Left kidney (tissue), 2 donors: ENCODE results near the gene PLXDC1. TPM values are rescaled to one million over a fixed set of nuclear protein-coding genes. Genes with fewer than 3 reads are reported as not detected.

Experiments used
- DNase-seq: peaks from one replicate; pipeline ENCODE4 v3.0.0-alpha.2; 2013
- polyA plus RNA-seq: library from polyadenylated mRNA; unstranded; fragments of 120-200 nt; gene quantifications from one replicate; pipeline ENCODE4 v1.2.1, GENCODE V29; 2013; ENCODE audit not compliant: insufficient read length

PLXDC1 gene
- polyA plus RNA-seq, 1 donor, result 5.9 TPM

- no peak for DNase-seq
Observed at GRCh38 chr17:39096508-39097149, 54.8 kb downstream of the PLXDC1 start.

- DNase-seq, result no peak
Observed at GRCh38 chr17:39095309-39095686, 56.1 kb downstream of the PLXDC1 start.

- DNase-seq, result no peak
Observed at GRCh38 chr17:39094607-39095308, 56.7 kb downstream of the PLXDC1 start.

GRCh38 chr17:39092692-39093230 is 58.7 kb downstream of the PLXDC1 start:
- no peak for DNase-seq

- no peak for DNase-seq
Observed at GRCh38 chr17:39090908-39091665, 60.4 kb downstream of the PLXDC1 start.

- no peak for DNase-seq
Observed at GRCh38 chr17:39090400-39090799, 61.0 kb downstream of the PLXDC1 start.

- no peak for DNase-seq
Observed at GRCh38 chr17:39084558-39084957, 66.9 kb downstream of the PLXDC1 start.

- no peak for DNase-seq
Observed at GRCh38 chr17:39083270-39083669, 68.2 kb downstream of the PLXDC1 start.

GRCh38 chr17:39082482-39082881 is 69.0 kb downstream of the PLXDC1 start:
- DNase-seq, result peak; percentile 60

GRCh38 chr17:39081851-39082250 is 69.6 kb downstream of the PLXDC1 start:
- no peak for DNase-seq

- no peak for DNase-seq
Observed at GRCh38 chr17:39080421-39081078, 70.9 kb downstream of the PLXDC1 start.

- no peak for DNase-seq
Observed at GRCh38 chr17:39079836-39080235, 71.6 kb downstream of the PLXDC1 start.

- no peak for DNase-seq
Observed at GRCh38 chr17:39077866-39078265, 73.6 kb downstream of the PLXDC1 start.

- DNase-seq, result no peak
Observed at GRCh38 chr17:39077252-39077651, 74.2 kb downstream of the PLXDC1 start.

- no peak for DNase-seq
Observed at GRCh38 chr17:39074676-39075075, 76.8 kb downstream of the PLXDC1 start.

- no peak for DNase-seq
Observed at GRCh38 chr17:39073916-39074315, 77.5 kb downstream of the PLXDC1 start.

GRCh38 chr17:39073353-39073752 is 78.1 kb downstream of the PLXDC1 start:
- DNase-seq, result no peak

GRCh38 chr17:39071573-39071972 is 79.9 kb downstream of the PLXDC1 start:
- DNase-seq, result no peak

- DNase-seq, result peak; percentile 49
Observed at GRCh38 chr17:39069114-39069756, 82.2 kb downstream of the PLXDC1 start.

GRCh38 chr17:39064819-39065218 is 86.6 kb downstream of the PLXDC1 start:
- DNase-seq, result no peak

GRCh38 chr17:39064374-39064773 is 87.1 kb downstream of the PLXDC1 start:
- no peak for DNase-seq

- no peak for DNase-seq
Observed at GRCh38 chr17:39063681-39064069, 87.8 kb downstream of the PLXDC1 start.
